Fibroblast of the aortic adventitia (primary cell): ENCODE results near the gene ARL14. TPM values are rescaled to one million over a fixed set of nuclear protein-coding genes. Genes with fewer than 3 reads are reported as not detected.
A peak's percentile ranks its signal among the peaks of the same experiment; 100 is the strongest.

Source experiments
- DNase-seq: peaks from one replicate; pipeline ENCODE4 v3.0.0-alpha.2; 2010; ENCODE audit warnings: low read depth
- H3K4me3 ChIP-seq: 2 replicates; pipeline ENCODE4 v1.5.1; 2011; ENCODE audit warnings: low read depth, mild to moderate bottlenecking, control low read depth, low read length, moderate library complexity
- total RNA-seq: library from RNA; depleted of rRNA; stranded (reverse); fragments of >200 nt; gene quantifications from 2 replicates; pipeline ENCODE4 v1.2.3, GENCODE V29; 2012; ENCODE audit warnings: low replicate concordance
- TF ChIP-seq, protein P1 (sequence below): IDR thresholded peaks from 2 replicates; pipeline ENCODE4 v1.5.1; 2011; ENCODE audit warnings: mild to moderate bottlenecking, low read length, control low read depth, inconsistent platforms; ENCODE audit not compliant: insufficient read depth

Gene ARL14
- total RNA-seq, 1 donor: not detected

DNA sequence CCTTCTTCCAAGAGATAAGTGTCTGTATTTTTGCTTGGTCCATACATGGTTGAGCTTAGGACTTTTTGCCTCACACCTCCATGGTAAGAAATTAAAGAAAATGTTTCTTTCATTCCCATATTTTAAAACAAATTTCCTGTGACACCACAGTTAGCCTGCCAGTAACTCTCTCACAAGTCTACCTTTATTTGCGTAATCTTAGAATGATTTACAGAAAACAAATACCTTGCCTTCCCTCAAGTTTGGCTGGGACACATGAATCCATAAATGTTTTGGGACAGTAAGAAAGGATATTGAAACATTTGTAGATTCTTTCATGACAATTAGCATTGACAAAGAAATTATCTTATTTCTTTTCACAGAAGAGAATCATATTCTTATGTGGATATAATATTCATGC lies 3.8 kb upstream of the ARL14 start:
- TF ChIP-seq, protein P1, sequence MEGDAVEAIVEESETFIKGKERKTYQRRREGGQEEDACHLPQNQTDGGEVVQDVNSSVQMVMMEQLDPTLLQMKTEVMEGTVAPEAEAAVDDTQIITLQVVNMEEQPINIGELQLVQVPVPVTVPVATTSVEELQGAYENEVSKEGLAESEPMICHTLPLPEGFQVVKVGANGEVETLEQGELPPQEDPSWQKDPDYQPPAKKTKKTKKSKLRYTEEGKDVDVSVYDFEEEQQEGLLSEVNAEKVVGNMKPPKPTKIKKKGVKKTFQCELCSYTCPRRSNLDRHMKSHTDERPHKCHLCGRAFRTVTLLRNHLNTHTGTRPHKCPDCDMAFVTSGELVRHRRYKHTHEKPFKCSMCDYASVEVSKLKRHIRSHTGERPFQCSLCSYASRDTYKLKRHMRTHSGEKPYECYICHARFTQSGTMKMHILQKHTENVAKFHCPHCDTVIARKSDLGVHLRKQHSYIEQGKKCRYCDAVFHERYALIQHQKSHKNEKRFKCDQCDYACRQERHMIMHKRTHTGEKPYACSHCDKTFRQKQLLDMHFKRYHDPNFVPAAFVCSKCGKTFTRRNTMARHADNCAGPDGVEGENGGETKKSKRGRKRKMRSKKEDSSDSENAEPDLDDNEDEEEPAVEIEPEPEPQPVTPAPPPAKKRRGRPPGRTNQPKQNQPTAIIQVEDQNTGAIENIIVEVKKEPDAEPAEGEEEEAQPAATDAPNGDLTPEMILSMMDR: no peak
- DNase-seq: no peak
- no peak overlapping the region for H3K4me3 ChIP-seq

DNA sequence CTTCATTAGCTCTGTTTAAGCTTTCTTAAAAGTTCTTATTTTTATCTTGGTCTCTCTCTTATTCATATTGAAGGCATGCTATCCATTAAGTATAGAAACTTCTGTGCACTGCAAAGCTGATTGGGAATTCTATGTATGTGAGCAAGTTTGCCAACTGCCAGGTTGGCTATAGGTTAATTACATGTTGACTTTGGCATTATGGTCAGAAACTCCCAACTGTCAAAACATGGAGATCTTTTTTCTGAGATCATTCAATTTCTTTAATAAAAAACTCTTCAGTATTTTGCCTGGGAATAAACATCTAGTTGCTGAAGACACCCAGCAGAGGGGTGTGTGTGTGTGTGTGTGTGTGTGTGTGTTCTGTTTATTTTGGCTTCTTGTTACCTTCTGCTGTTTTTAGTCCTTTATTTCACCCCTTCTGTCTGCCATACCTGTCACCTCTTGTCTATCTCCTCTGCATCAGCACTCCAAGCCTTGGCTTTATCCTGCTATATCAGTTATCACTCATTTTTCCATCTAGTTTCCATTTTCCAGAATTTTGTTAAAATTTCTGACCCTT lies 1.3 kb upstream of the ARL14 start:
- no peak overlapping the region for H3K4me3 ChIP-seq

DNA sequence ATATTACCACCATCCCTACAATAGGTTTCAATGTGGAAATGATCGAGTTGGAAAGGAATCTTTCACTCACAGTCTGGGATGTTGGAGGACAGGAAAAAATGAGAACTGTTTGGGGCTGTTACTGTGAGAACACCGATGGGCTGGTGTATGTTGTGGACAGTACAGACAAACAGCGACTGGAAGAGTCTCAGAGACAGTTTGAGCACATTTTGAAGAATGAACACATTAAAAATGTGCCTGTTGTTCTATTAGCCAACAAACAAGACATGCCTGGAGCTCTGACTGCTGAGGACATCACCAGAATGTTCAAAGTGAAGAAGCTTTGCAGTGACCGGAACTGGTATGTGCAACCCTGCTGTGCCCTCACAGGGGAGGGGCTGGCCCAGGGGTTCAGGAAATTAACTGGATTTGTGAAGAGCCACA lies 510 bp downstream of the ARL14 start:
- H3K4me3 ChIP-seq: no peak overlapping the region
- TF ChIP-seq, protein P1: no peak
- no peak for DNase-seq

More for the DNA sequence above, 1.3 kb upstream of the ARL14 start:
- DNase-seq: no peak
- TF ChIP-seq, protein P1: no peak

DNA sequence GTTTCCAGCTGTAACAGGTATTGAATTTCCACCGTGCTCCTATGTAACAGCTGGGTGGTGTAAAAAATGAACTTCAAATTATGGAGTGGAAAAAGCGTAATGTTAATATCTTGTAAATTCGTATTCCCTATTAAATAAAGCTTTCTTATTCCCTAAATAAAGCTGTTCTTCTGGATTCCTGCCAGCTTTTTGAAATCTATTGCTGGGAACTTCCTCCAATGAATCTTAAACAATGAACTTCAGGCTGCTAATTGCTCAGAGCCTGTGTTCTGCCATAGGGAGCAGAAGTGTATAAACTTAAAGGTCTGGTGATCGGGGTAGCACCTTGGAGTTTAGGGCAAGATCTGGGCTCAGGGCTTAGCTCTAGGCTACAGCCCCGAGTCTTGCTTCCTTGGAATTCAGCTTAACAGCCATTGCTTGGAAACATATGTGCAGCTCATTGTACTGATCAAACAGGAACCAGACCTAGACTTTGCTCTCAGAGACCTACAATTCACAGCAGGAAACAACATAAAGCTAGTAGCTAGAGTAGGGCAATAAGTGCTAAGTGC lies 1.4 kb downstream of the ARL14 start:
- no peak overlapping the region for H3K4me3 ChIP-seq
- DNase-seq: no peak
- TF ChIP-seq, protein P1: no peak

DNA sequence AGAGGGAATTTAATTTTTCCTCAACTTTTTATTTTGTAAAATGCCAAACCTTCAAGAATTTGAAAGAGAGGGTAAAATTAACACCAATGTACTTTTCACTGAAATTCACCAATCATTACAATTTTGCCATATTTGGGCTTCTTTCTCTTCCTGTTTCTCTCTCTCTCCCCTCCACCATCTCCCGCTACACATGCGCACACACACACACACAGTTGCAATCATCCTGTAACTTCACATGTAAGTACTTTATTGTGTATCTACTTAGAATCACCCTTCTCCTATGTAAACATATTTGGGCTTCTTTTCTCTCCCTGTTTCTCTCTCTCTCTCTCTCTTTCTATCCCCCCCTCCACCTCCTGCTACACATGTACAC lies 7.4 kb downstream of the ARL14 start:
- no peak overlapping the region for H3K4me3 ChIP-seq
- no peak for DNase-seq

DNA sequence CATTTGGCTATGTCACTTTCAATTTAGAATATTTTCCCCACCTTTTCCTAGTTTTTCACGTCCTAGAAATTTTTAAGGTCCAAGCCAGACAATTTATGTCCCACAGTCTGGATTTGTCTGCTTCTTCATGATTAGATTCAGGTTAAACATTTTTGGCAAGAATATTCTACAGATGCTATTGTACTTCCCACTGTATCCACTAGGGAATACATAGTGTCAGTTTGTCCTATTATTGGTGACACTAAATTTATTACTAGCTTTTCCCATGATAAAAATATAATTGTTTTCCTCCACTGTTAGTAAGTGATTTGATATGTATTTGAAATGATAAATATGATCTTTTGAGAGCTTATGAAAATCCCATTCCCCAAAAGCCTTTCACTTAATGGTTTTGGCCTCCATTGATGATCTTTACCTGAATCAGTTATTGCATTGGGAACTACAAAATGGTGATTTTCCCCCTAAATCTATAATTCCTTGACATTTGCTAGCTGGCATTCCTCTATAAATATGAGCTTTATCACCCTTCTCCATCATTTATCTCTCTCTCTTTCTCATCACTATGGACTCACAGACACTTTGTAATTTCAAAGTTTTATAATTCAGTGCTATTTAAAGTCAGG lies 8.3 kb downstream of the ARL14 start:
- no peak for DNase-seq
- TF ChIP-seq, protein P1: peak; percentile 46
- H3K4me3 ChIP-seq: no peak overlapping the region

More for the DNA sequence above, 7.4 kb downstream of the ARL14 start:
- TF ChIP-seq, protein P1: no peak
